ENCODE measurements around the gene CCDC90B. TPM values are rescaled to one million over a fixed set of nuclear protein-coding genes. Genes with fewer than 3 reads are reported as not detected.

CCDC90B gene
- total and polyA plus RNA-seq, 2 donors (not counting 3 experiments of a cell fraction or from before 2014, with no cell fraction given) = 24.3 to 45.8 TPM

DNA sequence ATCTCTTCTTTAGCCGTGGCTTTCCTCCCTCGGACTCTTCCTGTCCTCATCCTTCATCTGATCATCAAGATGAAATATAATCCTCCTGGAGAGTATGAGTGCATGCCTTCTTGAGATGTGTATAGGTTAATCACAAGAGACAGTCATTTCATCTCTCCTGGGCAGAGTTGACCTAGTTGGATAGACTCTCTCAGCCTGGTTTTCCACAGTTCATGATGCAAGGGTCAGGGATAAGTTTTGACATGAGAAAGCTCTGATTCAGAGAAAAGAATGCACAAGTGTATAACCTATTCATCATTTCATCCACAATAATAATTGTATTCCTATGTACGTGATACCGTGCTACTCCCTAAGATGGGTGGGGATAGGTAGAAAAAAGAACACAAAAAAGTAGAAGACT, 33.2 kb upstream of the CCDC90B start:
- Histone ChIP-seq H3K9ac (replicated peaks; ENCODE audit: extremely low read depth, insufficient read depth, low read length) (no peak overlapping the region), H3K4me3 (replicated peaks in 1 of 3; ENCODE audit: insufficient read depth in 1 of 3, low read depth in 1 of 3, low read length in 3 of 3) (no peak overlapping the region), H3K9me1 (replicated peaks; ENCODE audit: control insufficient read depth, extremely low read depth, insufficient read depth, low read length) (no peaks in the 10 kb centered on the region), H4K20me1 (replicated peaks; ENCODE audit: control insufficient read depth, extremely low read depth, insufficient read depth, low read length) (no peaks in the 10 kb centered on the region), H3K27me3 (ENCODE audit: control insufficient read depth in 2 of 2, insufficient read depth in 2 of 2, low read length in 2 of 2) (no peaks in the 10 kb centered on the region), H3K4me2 (ENCODE audit: insufficient read depth, low read length) (no peak overlapping the region), H2AFZ (ENCODE audit: low read depth, low read length) (no peak overlapping the region), H3K4me1 (ENCODE audit: control insufficient read depth, extremely low read depth, insufficient read depth, low read length) (no peaks in the 10 kb centered on the region), H3K9me3 (replicated peaks; ENCODE audit: control insufficient read depth, insufficient read depth, low read length) (no peaks in the 10 kb centered on the region), H3K36me3 (ENCODE audit: control insufficient read depth in 2 of 2, extremely low read depth in 1 of 2, insufficient read depth in 2 of 2, low read length in 2 of 2) (no peaks in the 10 kb centered on the region), H3K79me2 (ENCODE audit: control insufficient read depth, insufficient read depth, low read length) (no peaks in the 10 kb centered on the region), H3K27ac (ENCODE audit: insufficient read depth, low read depth, low read length) (no peak overlapping the region)
- FAIRE-seq (no peak), DNase-seq (ENCODE audit: low read depth, low spot score) (no peak)
- intact Hi-C loops (cut with micrococcal nuclease) (no loop called here), dilution Hi-C loops (cut with MboI; ENCODE audit: extremely low pct_ligation_motif_present, low sequenced_read_pairs) (no loop called here)
- ChIA-PET POLR2A (no interaction called here), CTCF (interaction anchor here (2.2 kb wide), 1 partner anchor 27 kb away, joined by 12 read pairs; no protein-coding TSS in a partner anchor)
- TF ChIP-seq POLR2A (IDR thresholded peaks at IDR 0.05; ENCODE audit: low read depth, low read length) = no peak
- no peak for TF ChIP-seq MYC (IDR thresholded peaks at IDR 0.05; ENCODE audit: low read depth, low read length)
- BruUV-seq (replicated peaks) = no TSS peak

DNA sequence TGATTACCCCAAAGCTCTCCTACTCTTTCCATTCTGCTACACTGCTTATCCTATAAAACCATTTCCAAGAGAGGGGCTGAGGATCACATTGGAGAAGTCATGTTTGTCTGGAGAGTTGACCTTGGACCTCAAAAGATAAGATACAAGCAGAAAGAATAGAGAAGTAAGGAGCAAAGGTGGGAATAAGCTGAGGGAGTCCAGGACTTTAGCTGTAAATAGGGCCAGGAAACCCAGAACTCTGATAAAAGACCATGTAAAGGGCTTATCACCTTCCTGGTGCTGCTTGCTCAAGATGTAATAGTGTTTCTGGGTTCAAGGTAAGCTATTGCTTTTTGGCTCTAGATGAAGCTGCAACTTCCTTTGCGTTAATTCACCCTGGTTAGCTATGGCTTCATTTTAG, 32.8 kb upstream of the CCDC90B start:
- no TSS peak for BruUV-seq (replicated peaks)
- POLR2A ChIA-PET = no interaction called here
- Histone ChIP-seq H3K27me3 (ENCODE audit: control insufficient read depth in 2 of 2, insufficient read depth in 2 of 2, low read length in 2 of 2) (no peaks in the 10 kb centered on the region), H3K4me1 (ENCODE audit: control insufficient read depth, extremely low read depth, insufficient read depth, low read length) (no peaks in the 10 kb centered on the region), H2AFZ (ENCODE audit: low read depth, low read length) (no peak overlapping the region), H4K20me1 (replicated peaks; ENCODE audit: control insufficient read depth, extremely low read depth, insufficient read depth, low read length) (no peaks in the 10 kb centered on the region), H3K4me3 (replicated peaks in 1 of 3; ENCODE audit: insufficient read depth in 1 of 3, low read depth in 1 of 3, low read length in 3 of 3) (no peak overlapping the region), H3K4me2 (ENCODE audit: insufficient read depth, low read length) (no peak overlapping the region), H3K79me2 (ENCODE audit: control insufficient read depth, insufficient read depth, low read length) (no peaks in the 10 kb centered on the region), H3K36me3 (ENCODE audit: control insufficient read depth in 2 of 2, extremely low read depth in 1 of 2, insufficient read depth in 2 of 2, low read length in 2 of 2) (no peaks in the 10 kb centered on the region), H3K9me3 (replicated peaks; ENCODE audit: control insufficient read depth, insufficient read depth, low read length) (no peaks in the 10 kb centered on the region), H3K27ac (ENCODE audit: insufficient read depth, low read depth, low read length) (no peak overlapping the region), H3K9me1 (replicated peaks; ENCODE audit: control insufficient read depth, extremely low read depth, insufficient read depth, low read length) (no peaks in the 10 kb centered on the region), H3K9ac (replicated peaks; ENCODE audit: extremely low read depth, insufficient read depth, low read length) (no peak overlapping the region)
- dilution Hi-C loops (cut with MboI; ENCODE audit: extremely low pct_ligation_motif_present, low sequenced_read_pairs) = no loop called here
- intact Hi-C loops (cut with micrococcal nuclease) = no loop called here
- no peak for FAIRE-seq
- TF ChIP-seq, protein P1, sequence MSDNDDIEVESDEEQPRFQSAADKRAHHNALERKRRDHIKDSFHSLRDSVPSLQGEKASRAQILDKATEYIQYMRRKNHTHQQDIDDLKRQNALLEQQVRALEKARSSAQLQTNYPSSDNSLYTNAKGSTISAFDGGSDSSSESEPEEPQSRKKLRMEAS (IDR thresholded peaks at IDR 0.05; ENCODE audit: insufficient read depth, insufficient read length) = no peak
- TF ChIP-seq CTCF (IDR thresholded peaks at IDR 0.05; ENCODE audit: extremely low read depth in 1 of 2, insufficient read depth in 1 of 2, low read depth in 1 of 2, low read length in 2 of 2) = no peak
- TF ChIP-seq JUN (IDR thresholded peaks at IDR 0.05; ENCODE audit: borderline replicate concordance, insufficient read depth, insufficient read length, low read depth) = no peak
- DNase-seq (ENCODE audit: low read depth, low spot score) = no peak
- CTCF ChIA-PET = interaction anchor here (2.2 kb wide), 1 partner anchor 26 kb away, joined by 12 read pairs; no protein-coding TSS in a partner anchor
